GM12864 (cell line): ENCODE results near the gene GAB1.

ENCODE experiments used
- DNase-seq: peaks from one replicate; pipeline ENCODE4 v3.0.0-alpha.2; 2011; ENCODE audit warnings: low read depth
- H3K4me3 ChIP-seq: 2 replicates; pipeline ENCODE4 v1.5.1; 2011; ENCODE audit warnings: mild to moderate bottlenecking, low read depth, low read length, control low read depth
- CTCF ChIP-seq: IDR thresholded peaks from 2 replicates; pipeline ENCODE4 v1.5.1; 2011; ENCODE audit warnings: low read depth, mild to moderate bottlenecking, moderate library complexity, low read length, control low read depth, inconsistent platforms; ENCODE audit errors: missing control alignments

GAB1 gene

GRCh38 chr4:143438710-143439109 lies 102.0 kb downstream of the GAB1 start:
- no peak overlapping the region for H3K4me3 ChIP-seq
- TF ChIP-seq CTCF, result no peak
- no peak for DNase-seq

- TF ChIP-seq CTCF, result no peak
- no peak for DNase-seq
- H3K4me3 ChIP-seq, result no peak overlapping the region
Measured at GRCh38 chr4:143441109-143441508, 104.4 kb downstream of the GAB1 start.

GRCh38 chr4:143441678-143442077 lies 105.0 kb downstream of the GAB1 start:
- TF ChIP-seq CTCF, result no peak
- no peak for DNase-seq
- no peak overlapping the region for H3K4me3 ChIP-seq

- DNase-seq, result no peak
- no peak overlapping the region for H3K4me3 ChIP-seq
- TF ChIP-seq CTCF, result no peak
Measured at GRCh38 chr4:143443728-143444127, 107.1 kb downstream of the GAB1 start.

- no peak for DNase-seq
- TF ChIP-seq CTCF, result no peak
- H3K4me3 ChIP-seq, result no peak overlapping the region
Measured at GRCh38 chr4:143451186-143451585, 114.5 kb downstream of the GAB1 start.

GRCh38 chr4:143455211-143455610 lies 118.5 kb downstream of the GAB1 start:
- DNase-seq, result no peak
- H3K4me3 ChIP-seq, result no peak overlapping the region
- TF ChIP-seq CTCF, result no peak

GRCh38 chr4:143458966-143459365 lies 122.3 kb downstream of the GAB1 start:
- no peak for TF ChIP-seq CTCF
- no peak overlapping the region for H3K4me3 ChIP-seq
- DNase-seq, result no peak
